GM12891 (cell line): Measurements from ENCODE around the gene ABHD2.

Experiments
- POLR2A ChIP-seq: IDR thresholded peaks from 2 replicates; pipeline ENCODE4 v1.6.1; 2011; ENCODE audit warnings: low read depth, low read length, control low read depth
- POLR2AphosphoS5 ChIP-seq: IDR thresholded peaks from 2 replicates; pipeline ENCODE4 v1.6.1; 2011; ENCODE audit warnings: low read depth, low read length, control low read depth
- SPI1 ChIP-seq: IDR thresholded peaks from 2 replicates; pipeline ENCODE4 v1.6.1; 2011; ENCODE audit warnings: low read depth, low read length, control low read depth
- TAF1 ChIP-seq: IDR thresholded peaks from 2 replicates; pipeline ENCODE4 v1.6.1; 2011; ENCODE audit warnings: low read depth, low read length, control low read depth

- TF ChIP-seq TAF1 (no peak), POLR2A (no peak), POLR2AphosphoS5 (no peak), SPI1 (no peak)
Observed at GRCh38 chr15:89122505-89123180, 34.4 kb downstream of the ABHD2 start.
